HG03064 (cell line): ENCODE measurements around the gene PRKG1.
A peak's percentile ranks its signal among the peaks of the same experiment; 100 is the strongest.
"Not testable (repeated sequence)": the region's sequence is repeated elsewhere in the genome, so short reads cannot be mapped to it uniquely, and the experiment has no call there.

Experiments used
- ATAC-seq: cut with Tn5 transposase; IDR thresholded peaks from one replicate; pipeline ENCODE4 v1.9.1; 2021; ENCODE audit warnings: low read depth; ENCODE audit not compliant: unreplicated experiment

Gene PRKG1

DNA sequence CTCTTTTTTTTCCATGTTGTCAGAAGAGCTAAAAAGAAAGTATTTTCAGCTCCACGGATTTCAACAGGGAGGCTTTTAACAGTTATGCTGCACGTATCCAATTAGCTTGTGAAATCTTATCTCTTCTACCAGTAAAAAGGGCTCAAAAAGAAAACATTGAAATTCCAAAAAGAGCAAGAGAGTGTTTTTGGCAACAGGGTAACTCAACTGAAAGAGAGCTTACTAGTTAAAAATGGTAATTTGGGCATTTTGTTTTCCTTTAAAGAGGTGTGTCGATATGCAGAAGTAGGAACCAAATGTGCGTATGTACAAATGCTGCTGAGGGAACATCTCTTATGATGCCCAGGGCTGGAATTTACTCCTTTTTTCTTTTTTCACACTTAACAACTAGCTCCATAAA is 292.8 kb downstream of the PRKG1 start:
- no peak for ATAC-seq

DNA sequence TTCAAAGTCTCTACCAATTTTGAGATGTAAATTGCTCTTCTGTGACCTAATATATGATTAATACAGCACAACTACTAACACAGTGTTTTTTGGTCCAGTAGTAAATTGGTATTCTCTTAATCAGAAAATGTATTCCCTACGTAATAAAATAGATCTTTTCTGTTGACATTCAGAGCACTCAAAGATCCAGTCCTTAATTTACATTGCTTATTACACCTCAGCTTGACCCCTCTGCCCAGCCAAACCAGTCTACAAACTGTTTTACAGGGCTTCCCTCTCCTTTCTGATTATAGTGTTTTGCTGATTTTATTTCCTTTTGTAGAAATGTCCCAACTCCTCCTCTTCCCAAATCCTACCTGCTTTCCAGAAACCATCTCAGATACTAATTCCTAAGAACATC is 293.4 kb downstream of the PRKG1 start:
- no peak for ATAC-seq

DNA sequence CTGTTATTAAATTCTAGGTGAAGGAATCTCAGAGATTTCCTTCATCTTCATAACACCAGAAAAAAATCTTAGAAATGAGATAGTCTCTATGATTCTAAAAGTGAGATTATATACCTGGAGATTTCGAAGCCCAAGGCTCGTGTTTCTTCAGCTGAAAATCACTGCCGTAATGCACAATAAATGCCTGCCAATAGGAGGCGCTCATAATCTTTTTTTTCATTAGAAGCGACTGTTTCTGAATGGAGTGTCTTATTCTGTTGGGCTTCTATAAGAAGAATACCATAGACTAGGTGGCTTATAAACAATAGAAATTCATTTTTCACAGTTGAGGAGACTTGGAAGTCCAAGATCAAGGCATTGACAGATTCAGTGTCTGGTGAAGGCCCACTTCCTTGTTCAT is 294.7 kb downstream of the PRKG1 start:
- ATAC-seq: no peak

DNA sequence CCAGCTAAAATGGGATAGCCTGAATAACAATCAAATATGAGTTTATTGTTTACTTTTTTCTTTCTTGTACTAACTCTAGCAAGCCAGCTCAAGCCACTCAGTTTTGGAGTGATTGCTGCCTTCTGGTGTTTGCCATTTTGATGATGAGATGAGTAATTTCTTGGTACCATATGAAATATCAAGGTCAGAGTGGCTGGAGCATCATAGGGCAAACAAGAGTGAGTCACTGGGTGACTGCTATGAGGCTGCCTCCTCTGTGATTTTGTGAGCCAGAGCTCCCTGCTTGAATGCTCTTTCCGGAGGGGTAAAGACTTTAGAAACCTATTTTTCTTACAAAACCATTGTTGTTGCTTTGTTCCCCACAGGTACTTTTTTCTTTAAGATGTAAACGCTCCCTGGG is 295.6 kb downstream of the PRKG1 start:
- no peak for ATAC-seq

DNA sequence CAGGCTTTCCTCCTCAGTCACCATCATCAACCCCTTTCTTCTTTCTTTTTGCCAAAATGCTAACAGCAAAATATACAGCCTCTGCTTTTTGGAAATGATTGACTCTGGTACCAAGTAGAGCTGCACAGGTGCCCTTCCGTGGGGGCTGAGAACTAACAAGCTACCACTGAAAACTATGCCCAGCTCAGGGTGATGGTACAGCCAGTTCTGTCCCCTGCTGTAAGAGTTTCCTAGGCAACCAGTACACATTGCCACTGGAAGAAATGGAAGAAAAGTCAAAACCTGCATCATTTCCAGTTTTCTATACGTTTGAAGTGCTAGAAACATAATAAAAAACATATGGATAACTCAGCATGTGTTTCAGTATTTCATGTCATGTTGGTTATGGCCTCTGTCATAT is 297.5 kb downstream of the PRKG1 start:
- no peak for ATAC-seq

DNA sequence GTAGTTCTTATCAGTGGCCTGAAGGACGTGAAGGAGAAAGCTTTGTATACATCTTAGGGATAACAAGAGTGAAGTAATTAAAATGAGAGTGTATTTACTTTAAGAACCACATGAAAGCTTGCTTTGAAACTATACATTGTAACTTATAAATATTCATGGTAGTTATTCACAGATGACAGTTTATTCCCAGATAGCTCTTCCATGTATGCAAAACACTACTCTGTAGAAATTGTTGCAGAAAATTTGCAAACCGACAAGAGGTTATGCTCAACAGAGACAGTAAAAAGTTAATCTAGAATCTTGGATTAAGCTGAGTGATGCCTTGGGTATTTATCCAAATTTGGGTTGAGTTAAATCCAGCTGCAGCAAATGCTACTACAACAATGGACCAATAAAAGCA is 301.5 kb downstream of the PRKG1 start:
- no peak for ATAC-seq

DNA sequence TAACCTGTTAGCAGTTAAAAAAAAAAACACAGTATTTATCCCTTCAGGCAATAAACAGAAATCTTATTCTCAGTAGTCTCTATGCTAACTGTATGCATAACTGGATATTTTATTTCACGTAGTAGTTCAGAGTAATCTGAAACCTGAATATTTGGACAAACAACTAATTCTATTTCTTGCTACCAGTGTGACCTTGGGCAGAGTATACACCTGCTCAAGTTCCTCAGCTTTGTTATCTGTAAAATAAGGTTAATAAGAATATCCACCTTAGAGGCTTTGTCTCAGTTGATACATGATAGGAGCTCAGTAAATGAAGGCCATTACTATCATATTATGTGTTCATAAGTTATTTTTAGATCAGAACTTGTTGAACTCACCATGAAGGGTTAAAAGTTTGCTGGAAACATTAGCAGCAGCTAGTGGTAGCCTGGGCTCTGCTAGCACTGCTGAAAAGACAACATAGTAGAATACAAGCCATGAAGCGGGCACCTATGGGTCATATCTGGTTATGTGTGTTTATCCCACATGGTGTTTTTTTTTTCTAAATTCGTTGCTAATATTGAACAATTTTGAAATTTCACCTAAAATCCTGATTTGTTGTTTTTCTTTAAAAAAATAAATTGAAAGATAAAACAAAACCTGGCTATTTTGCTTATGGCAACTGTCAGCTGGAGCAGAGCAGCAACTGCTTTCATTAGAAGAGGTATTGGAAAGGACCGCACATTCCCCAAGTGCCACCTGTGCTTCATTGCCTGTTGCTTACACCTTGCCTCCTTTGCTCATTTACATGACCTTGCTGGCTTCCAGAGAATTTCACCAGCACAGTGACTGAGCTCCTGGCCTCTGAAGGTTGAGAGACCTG is 303.0 kb downstream of the PRKG1 start:
- ATAC-seq: no peak

DNA sequence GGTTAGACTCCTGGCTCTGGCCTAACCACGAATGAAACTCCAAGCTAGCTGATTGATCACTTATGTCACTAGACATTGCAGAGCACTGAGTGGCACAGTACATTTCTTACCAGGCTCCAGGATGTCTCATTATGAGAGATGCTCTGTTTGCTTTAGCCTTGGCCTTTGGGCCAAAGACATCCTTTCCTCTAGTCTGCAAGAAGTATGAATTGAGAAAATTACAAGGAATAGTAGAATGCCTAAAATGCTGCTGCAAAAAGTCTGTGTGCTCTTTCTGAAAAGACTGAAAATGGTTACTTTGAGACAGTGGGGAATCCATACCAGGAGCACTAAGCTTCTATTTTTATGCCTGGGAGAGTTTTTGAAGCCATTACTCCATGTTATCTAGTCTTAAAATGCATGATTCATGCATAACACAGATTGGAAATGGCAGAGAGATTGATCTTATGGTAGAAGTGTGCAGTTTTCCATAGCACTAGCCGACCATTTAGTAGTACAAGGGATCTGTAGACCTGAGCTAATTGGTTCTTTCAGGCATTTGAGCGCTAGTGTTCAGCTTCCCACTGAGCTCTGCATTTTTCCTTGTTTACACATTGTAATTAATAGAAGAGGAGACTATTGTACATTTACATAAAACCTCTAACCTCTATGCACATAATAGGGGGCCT is 303.8 kb downstream of the PRKG1 start:
- no peak for ATAC-seq

DNA sequence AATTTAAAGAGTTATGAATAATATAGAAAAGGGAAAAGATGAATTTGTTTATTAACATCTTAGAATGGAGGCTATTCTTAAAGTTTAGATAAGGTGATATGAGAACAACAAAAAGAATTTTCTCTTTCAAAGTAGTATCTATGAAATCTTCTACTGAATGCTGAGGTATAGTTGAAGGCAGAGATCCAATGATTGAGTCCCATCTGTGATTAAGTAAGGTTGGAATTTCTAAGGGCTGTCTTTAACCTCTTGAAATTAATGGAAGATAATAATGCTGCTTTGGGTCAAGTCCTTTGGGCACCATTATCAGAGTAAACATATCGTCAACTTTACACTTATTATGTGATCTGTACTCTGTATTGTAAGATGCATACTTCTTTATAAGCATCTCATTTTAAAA is 307.9 kb downstream of the PRKG1 start:
- no peak for ATAC-seq

DNA sequence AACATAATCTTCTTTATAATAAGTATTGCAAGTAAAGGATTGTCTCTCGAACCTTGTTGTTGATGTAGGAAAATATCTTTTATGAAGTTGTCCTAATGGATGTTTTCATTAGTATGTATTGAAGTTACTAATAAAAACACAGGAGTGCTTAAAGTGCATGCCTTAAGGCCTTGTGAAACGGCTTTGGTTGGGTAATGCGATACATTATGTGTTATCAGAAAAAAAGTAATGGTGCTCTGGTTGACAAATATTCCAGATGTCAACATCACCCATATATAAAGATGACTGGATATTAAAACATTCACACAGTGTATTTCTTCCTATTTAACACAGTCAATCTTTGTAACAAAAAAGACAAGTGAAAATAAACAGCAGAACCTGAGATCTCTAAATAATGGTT is 310.7 kb downstream of the PRKG1 start:
- ATAC-seq: no peak

DNA sequence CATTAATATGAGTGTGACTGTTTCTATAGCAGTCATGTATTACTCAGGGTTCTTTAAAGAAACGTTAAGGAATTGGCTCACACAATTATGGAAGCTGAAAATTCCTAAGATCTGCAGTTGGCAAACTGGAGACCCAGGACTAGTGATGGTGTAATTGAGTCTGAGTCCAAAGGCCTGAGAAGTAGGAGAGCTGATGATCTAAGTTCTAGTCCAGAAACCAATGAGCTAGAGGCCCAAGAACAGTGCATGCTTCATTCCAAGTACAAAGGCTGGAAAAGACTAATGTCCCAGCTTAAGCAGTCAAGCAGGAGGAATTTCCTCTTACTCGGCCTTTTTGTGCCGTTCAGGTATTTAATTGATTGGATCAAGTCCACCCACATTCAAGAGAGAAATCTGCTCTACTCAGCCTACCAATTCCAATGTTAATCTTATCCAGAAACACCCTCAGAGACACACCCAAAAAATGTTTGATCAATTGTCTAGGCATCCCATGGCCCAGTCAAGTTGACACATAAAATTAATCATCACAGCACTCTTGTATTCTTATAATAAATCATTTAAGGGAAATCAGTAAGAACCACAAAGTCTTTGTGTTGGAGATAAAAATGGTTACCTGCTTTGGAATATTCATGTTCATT is 312.1 kb downstream of the PRKG1 start:
- no peak for ATAC-seq

DNA sequence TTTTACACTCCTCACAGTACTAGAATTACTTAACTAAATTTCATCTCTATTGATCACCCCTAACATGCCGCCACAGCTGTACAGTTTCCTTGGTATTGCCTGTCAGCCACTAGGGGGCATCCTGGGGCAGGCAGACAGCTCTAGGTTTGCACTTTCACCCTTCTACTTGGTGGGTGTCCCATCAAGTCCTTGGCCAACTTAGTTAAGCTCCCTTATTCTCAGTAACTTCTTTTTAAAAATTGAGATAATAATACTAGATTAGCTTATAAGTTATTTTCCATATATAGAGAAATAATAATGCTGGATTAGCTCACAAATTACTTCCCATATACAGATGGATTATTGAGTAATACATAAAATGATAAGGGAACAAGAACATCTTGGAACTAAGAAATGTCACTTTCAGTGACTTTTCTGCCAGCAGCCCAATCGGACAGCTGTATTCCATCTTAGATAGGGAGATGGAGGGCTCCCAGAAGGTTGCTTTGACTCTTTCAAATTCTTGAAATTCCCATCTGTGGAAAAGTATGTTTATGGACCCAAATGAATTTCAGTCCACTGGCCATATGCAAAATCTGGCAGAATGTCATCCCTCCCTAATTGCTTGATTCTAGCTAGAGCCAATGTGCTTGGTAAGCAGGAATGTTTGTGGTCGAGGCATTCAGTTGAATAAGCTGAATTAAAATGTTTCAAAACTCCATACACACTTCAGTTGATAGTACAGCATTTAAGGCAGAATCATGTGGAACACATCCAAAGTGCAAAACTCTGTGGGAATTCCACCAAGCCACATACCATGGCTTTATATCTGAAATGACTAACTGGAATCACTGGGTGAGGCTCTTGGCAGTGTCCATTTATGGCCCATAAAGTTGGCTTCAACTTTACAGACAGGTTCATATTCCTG is 315.4 kb downstream of the PRKG1 start:
- peak; percentile 81 for ATAC-seq

DNA sequence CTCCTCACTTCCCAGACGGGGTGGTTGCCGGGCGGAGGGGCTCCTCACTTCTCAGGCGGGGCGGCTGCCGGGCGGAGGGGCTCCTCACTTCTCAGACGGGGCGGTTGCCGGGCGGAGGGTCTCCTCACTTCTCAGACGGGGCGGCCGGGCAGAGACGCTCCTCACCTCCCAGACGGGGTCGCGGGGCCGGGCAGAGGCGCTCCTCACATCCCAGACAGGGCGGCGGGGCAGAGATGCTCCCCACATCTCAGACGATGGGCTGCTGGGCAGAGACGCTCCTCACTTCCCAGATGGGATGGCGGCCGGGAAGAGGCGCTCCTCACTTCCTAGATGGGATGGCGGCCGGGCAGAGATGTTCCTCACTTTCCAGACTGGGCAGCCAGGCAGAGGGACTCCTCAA is 318.7 kb downstream of the PRKG1 start:
- ATAC-seq: not testable (repeated sequence)

DNA sequence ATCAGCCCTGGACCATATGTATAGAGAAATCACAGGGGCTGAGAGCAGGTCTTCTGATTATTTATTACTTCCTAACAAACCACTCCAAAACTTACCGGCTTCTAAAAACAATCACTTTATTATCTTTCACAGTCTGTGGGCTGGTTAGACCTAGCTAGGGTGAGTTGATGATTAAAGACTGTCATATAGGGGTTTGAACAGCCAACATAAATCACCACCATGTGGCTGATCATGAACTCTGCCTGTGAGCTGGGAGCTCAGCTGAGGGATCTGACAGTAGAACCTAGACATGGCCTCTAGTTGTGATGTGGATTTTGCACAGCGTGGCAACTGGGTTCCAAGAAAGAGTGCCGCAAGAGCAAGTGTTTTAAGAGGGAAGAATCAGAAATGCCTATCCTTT is 319.8 kb downstream of the PRKG1 start:
- ATAC-seq: no peak

DNA sequence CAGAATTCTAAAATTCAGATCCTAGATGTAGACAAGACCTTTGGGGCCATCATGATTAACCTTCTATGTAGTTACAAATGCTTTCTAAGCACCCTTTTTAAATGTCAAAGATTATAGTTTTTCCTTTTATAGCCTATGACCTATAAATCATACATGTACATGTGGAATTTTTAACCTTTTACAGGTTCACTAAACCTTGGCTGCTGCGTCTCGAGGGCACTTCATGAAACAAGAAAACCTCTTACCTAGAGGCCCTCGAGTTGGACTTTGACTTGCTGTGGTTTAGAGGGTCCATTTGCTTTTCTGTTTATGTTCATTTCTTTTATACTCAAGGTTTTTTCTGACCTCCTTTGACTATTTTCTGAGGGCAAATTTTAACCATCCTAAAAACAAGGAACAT is 323.0 kb downstream of the PRKG1 start:
- ATAC-seq: no peak

DNA sequence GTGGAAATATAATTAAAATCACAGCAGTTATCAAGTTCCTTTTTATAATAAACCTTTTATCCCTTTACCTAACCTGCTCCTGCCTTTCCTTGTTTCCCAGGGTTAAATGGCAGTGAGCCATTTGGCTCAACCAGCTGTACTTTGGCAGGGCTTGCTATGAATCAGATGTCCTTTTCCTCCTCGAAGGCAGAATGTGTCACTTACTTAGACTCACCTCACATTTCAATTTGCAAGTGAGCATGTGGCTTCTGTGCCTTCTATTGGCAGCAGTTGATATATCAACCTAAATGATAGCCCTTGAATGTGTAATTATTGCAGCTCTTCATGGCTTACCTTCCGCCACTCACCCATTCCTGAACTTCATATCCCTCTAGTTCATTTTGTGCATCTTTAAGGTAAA is 323.4 kb downstream of the PRKG1 start:
- ATAC-seq: no peak

DNA sequence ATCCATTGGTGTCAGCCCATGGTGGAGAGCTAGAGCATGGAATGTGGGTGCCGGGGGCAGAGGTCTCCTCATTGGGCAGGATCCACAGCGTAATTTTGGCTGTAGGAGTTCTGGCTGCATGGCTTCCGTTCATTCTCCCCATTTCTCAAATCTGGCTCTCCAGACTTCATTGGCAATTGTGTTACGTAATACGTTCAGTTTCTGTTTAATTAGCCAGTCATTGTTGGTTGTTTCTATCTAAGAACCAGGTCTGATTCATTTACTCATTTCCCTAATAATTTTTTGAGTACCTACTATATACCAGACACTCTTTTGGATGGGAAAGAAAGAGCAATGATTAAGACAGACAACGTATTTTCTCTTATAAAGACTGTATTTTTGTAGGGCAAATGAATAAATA is 325.6 kb downstream of the PRKG1 start:
- ATAC-seq: no peak

DNA sequence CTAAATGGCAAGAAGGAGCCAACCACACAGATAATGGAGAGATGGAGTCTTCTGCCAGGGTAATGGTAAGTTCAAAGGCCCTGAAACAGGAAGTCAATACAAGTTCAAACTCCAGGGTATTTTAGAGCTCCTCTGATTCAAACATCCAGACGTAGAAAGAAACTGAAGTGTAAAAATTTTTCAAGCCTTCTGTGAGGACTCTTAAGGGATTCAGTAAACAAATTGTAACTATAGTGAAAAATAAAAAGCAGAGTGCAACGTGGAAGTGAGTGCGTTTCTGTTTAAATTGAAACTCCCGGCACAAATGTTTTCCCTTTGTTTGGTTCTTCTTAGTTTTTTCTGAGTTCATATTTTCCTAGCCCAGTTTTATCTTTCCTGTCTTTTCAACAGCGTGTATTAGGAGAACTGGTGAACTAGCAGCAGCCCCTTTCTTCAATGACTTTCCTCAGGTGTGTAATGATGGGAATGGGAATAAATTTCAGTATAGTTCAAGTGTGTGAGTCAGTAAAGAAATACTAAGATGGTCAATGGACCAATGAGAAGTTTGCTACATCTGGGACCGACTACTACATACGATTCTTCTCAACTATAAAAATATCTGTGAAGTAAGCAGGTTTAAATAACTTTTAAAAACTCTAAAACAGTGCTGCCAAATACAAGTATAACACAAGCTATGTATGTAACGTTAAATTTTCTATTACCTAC is 326.3 kb downstream of the PRKG1 start:
- no peak for ATAC-seq

DNA sequence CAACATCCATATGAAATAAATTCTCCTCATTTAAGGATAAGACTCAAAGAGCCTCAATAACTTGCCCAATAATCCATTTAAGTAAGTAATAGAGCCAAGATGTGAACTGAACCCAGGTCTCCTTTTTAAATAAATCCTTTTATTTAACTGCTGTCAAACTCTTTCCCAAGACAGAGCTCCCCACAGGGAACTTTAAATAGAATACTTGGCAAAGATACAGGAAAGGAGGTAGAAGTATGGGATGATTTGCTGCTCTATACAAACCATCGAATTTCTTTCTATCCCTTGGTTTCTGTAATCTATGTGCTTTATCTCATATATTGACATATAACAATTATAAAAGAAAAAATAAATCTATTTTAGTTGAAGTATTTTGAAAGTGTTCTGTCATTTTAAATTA is 329.2 kb downstream of the PRKG1 start:
- ATAC-seq: no peak
